Measurements from ENCODE around the gene TMEM184A. TPM values are rescaled to one million over a fixed set of nuclear protein-coding genes. Genes with fewer than 3 reads are reported as not detected.
"Not testable (repeated sequence)": the region's sequence is repeated elsewhere in the genome, so short reads cannot be mapped to it uniquely, and the experiment has no call there.

The TMEM184A gene
- total RNA-seq, 1 donor from 2014 or later = 142 TPM

GRCh38 chr7:1590476-1590875 is 34.5 kb upstream of the TMEM184A start:
- no peak for DNase-seq (ENCODE audit: low spot score)

GRCh38 chr7:1588978-1589377 is 33.0 kb upstream of the TMEM184A start:
- DNase-seq (ENCODE audit: low spot score) = no peak

GRCh38 chr7:1587738-1588137 is 31.7 kb upstream of the TMEM184A start:
- DNase-seq (ENCODE audit: low spot score) = no peak

- no peak for DNase-seq (ENCODE audit: low spot score)
These were observed 31.1 kb upstream of the TMEM184A start for GRCh38 chr7:1586827-1587705.

- no peak for DNase-seq (ENCODE audit: low spot score)
These were observed 30.3 kb upstream of the TMEM184A start for GRCh38 chr7:1586126-1586826.

GRCh38 chr7:1585142-1585981 is 29.4 kb upstream of the TMEM184A start:
- no peak for DNase-seq (ENCODE audit: low spot score)

GRCh38 chr7:1584700-1585099 is 28.7 kb upstream of the TMEM184A start:
- no peak for DNase-seq (ENCODE audit: low spot score)

- DNase-seq (ENCODE audit: low spot score) = not testable (repeated sequence)
These were observed 27.4 kb upstream of the TMEM184A start for GRCh38 chr7:1583241-1583930.

GRCh38 chr7:1580422-1581030 is 24.5 kb upstream of the TMEM184A start:
- no peak for DNase-seq (ENCODE audit: low spot score)

- no peak for DNase-seq (ENCODE audit: low spot score)
These were observed 23.7 kb upstream of the TMEM184A start for GRCh38 chr7:1579481-1580421.

GRCh38 chr7:1578513-1578912 is 22.5 kb upstream of the TMEM184A start:
- no peak for DNase-seq (ENCODE audit: low spot score)

- DNase-seq (ENCODE audit: low spot score) = no peak
These were observed 20.7 kb upstream of the TMEM184A start for GRCh38 chr7:1576521-1577253.

- DNase-seq (ENCODE audit: low spot score) = no peak
These were observed 19.8 kb upstream of the TMEM184A start for GRCh38 chr7:1575809-1576208.

- DNase-seq (ENCODE audit: low spot score) = no peak
These were observed 16.3 kb upstream of the TMEM184A start for GRCh38 chr7:1572111-1572822.

- DNase-seq (ENCODE audit: low spot score) = peak; percentile 93
These were observed 14.0 kb upstream of the TMEM184A start, which contains the start of gene PSMG3 for GRCh38 chr7:1569833-1570632. Gene PSMG3 (minus strand): TSS chr7:1570032. CDS start chr7:1569339, 693 bp downstream.

GRCh38 chr7:1569440-1569832 is 13.4 kb upstream of the TMEM184A start:
- DNase-seq (ENCODE audit: low spot score) = no peak

- no peak for DNase-seq (ENCODE audit: low spot score)
These were observed 13.0 kb upstream of the TMEM184A start for GRCh38 chr7:1569016-1569415.
